CD1c-positive myeloid dendritic cell (primary cell): Measurements from ENCODE around the gene EPB41L4B.
"Not testable (repeated sequence)": the region's sequence is repeated elsewhere in the genome, so short reads cannot be mapped to it uniquely, and the experiment has no call there.

Experiments
- DNase-seq: peaks from one replicate; pipeline ENCODE4 v3.0.0-alpha.2; 2016; ENCODE audit errors: extremely low spot score

The EPB41L4B gene

DNA sequence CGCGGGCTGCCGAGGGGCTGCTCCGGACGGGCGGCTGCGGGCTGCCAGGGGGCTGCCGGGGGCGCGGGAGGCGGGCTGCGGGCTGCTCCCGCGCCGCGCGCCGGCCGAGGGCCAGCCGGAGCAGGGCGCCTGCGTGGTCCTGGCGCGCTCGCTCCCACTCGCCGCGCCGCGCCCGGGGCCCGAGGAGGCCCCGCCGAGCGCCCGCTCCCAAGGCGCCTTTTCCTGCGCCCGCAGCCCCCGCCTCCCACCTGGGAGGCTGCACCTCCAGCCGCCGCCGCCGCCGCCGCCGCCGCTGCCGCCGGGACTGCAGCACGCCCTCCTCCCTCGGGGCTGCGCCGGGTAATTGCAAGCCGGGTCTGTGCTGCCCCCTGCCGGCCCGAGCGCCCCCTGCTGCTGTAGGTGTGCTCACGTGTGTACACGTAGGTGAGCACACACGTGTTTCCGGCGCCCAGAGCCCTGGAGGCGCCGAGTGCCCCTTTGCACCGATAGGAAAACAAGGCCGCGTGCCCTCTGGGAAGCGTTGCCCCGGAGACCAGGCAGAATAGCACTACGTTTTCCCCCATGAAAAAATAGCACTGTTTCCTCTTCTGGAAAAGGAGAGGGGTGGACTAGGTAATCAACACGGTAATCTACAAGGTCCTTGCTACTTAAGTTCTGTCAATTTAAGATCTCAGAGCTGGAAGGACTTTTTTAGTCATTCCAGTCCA lies at the start of gene EPB41L4B:
Gene EPB41L4B (minus strand): TSS at position 318 of the 707 bp plus-strand sequence. CDS start 613 bp downstream, outside the sequence.
- DNase-seq = peak; percentile 78

DNA sequence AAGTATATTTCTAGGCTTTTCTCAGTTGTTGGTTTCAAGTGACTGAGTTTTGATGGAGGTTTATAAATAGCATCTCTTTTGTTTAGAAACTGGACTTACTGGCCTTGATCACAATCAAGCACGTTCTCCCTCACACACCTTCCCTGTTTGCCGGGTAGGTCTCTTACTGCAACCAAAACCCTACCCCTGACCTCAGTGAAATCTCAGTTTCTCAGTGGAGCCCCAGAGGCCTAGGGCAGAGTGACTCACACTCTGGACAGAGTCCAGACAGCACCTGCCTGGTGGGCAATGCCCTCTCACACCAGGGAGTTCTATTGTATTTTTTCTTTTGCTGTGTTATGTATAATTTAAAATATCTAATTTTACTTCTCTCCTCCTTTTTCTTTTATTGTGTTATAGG lies 48.4 kb upstream of the EPB41L4B start:
- no peak for DNase-seq

DNA sequence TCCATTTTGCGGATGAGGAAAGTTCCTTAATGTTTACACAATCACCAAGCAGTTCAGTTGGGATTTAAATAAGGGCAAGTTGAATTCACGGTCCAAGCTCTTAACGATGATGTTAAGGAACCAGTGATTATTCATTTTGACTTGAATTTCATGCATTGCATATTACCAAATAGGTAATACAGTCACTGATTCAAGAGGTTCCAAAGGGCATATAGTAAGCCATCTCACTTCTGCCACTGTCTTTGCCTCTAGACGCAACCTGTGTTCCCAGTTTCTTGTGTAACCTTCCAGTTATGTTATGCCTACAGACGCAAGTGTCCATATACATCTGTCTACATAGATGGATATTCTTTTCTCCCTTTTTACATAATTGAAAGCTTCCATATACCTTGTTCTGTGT lies 39.9 kb upstream of the EPB41L4B start:
- DNase-seq = no peak

DNA sequence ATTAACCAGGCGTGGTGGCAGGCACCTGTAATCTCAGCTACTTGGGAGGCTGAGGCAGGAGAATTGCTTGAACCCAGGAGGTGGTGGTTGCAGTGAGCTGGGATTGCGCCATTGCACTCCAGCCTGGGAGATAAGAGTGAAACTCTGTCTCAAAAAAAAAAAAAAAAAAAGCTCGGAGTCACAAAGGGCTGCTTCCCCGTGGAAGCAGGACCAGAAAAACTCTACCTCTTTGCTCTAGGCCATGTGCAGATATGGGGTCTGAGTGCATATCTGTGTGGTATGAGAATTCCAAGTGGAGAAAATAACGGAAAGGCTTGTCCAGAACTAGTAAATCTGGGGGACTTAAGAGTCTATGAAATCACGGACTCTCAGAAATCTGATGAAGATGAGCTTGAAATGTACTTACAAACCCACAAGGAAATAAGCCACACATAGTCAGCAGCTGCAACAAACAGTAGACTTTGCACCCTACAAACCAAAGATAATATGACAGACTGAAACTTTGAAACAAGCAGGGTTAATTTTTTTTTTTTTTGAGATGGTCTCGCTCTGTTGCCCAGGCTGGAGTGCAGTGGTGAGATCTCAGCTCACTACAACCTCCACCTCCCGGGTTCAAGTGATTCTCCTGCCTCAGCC lies 38.2 kb upstream of the EPB41L4B start:
- DNase-seq = not testable (repeated sequence)

DNA sequence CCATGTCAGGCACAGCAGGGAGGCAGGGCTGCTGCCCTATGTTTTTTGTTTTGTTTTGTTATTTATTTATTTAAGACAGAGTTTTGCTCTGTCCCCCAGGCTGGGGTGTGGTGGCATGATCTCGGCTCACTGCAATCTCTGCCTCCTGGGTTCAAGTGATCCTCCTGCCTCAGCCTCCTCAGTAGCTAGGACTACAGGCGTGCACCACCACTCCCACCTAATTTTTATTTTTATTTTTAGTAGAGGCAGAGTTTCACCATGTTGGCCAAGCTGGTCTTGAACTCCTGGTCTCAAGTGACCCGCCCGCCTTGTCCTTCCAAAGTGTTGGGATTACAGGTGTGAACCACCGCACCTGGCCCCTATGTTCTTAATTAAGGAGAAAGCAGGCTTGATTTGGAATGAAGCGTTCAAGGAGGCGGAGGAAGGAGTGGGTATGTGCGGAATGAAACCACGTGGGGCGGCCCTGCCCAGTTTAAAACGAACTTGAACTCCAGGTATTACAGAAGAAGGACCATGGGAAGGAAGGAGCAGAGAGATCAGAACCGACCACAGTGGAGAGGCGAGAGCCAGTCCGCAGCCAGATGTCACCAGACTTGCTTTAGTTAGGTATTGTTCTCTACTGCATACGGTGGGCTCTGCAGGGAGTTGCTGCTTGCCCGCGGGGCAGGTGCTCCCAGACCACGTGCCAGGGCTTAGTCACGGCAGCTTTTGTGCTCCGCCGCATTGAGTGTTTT lies 34.9 kb upstream of the EPB41L4B start:
- no peak for DNase-seq

DNA sequence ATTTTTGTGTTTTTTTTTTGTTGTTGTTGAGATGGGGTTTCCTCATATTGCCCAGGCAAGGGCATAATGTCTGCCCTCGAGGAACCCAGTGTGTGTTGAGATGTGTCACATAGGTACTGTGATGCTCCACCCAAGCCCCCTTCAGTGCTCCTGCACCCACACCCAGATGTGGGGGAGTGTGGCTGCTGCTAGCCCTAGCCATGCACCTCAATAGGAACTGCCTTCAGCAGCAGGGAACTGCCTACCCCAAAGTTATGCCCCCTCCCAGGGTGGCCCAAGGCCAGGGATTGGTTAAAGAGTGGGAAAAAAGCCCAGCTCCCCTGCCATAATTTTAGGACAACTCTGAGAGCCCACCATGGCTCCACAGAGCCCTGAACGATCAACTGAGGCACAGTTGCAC lies 33.3 kb upstream of the EPB41L4B start:
- DNase-seq = no peak

DNA sequence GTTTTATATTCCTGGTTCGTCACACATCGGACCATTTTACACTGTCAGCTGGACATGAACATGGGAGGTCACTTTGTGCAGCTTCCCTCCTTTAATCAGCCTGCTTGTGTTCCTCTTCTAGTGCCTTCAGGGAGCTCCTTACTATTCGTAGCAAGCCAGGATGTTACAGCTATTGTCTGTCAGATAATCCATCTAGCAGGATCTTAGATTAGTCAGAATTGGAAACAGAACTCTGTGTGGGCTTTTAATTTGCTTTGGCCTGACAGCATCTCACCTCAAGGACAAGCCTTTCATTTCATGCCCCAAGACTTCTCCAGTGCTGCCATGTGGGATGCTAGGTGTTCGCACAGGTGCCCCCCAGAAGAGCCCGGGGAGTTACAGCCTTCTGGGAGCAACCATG lies 30.2 kb upstream of the EPB41L4B start:
- DNase-seq = no peak

DNA sequence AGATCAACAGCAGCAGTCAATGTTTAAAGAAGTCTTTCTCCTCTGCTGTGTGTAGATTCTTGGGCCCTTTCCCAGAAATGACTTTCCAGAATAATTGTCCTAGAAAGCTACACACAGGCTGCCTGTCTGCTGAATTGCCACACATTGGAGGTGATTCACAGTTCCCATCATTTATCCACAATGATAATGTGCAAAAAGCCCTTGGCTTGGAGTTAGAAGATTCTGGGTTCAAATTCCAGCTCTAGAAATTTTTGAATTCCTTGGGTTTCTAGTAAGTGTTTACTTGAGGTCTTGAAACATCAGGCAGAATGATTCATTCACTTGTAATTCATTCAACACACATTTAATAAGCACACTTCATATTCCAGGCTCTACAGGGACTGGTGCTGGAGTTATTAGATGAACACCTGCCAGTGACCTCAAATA lies 28.6 kb upstream of the EPB41L4B start:
- DNase-seq = no peak

DNA sequence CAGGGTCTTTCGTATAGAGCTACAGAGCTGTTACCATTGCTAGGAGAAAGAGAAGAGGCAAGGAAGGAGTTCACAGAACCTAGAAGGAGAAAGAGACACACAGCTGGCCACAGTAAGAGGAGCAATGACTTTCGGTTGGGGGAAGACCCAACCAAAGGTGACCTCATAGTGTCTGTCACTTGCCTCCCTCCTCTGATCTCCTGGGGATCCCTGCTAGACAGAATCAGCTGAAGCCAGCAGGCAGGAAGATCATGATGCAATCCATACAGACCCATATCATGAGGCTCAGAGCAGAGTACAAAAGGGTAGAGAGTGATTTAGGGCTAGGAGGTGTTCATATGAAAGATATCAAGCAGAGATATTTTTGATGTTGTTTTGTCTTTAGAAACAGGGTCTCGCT lies 26.0 kb upstream of the EPB41L4B start:
- no peak for DNase-seq

DNA sequence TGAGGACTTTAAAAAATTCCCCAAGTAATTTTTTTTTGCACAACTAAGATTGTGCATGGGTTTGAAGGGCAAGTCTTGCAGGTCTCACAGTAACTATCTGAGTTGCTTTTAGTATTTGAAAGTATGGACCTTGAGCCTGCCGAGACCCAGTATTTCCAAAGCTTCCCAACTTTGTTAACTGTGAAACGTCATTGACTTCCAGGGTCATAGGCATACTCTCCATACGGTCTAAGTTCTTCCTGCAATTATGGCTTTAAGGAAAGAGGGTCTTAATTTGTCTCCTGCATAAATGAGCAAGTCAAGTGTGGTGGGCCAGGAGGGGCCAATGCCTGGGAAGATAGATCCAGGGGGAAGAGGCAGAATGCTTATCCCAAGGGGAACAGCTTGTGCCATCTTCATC lies 24.0 kb upstream of the EPB41L4B start:
- DNase-seq = no peak

DNA sequence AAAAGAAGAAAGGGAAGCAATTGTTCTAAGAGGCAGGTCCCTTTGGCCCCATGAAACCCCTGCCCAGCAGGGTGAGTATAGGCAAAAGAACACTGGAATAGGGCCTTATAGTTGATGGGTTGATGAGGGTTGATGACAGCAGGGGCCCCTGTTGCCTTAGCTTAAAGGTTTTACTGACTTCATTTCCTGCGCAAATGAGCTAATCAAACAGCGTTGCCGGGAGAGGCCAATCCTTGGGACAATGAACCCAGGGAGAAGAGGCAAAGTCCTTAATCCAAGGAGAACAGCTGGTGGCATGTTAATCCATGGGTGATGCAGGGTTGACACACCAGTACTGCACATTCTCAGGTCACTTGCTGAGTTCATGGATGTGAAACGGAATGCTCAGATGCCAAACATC lies 22.0 kb upstream of the EPB41L4B start:
- no peak for DNase-seq

GRCh38 chr9:109341561-109341960 lies 20.7 kb upstream of the EPB41L4B start:
- no peak for DNase-seq

DNA sequence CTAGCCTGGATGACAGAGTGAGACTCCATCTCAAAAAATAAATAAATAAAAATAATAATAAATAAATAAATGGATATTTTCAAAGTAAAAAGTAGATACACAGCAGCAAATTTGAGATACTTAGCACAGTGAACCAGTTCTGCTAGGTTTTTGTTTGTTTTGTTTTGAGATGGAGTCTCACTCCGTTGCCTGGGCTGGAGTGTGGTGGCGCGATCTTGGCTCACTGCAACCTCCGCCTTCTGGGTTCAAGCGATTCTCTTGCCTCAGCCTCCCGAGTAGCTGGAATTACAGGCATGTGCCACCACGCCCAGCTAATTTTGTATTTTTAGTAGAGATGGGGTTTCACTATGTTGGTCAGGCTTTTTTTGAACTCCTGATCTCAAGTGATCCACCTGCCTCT lies 20.1 kb upstream of the EPB41L4B start:
- not testable (repeated sequence) for DNase-seq

GRCh38 chr9:109336409-109336808 lies 15.6 kb upstream of the EPB41L4B start:
- DNase-seq = no peak

DNA sequence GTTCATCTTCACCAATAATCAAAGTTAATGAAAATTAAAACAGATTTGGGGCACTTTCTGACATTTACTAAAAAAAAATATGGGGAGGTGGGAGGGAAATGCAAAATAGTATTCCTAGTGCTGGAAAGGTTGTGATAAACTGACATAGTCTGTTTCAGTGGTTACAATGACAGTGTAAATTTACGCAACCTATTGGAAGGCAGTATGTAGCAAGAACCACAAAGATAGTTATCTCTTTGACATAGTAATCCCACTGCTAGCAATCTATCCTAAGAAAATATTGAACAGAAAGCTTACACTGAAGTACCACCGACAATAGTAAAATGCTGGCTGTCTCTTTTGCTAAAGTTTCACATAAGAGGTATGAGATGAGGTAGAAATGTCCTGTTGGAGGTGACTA lies 15.1 kb upstream of the EPB41L4B start:
- DNase-seq = no peak

- no peak for DNase-seq
These were observed 14.3 kb upstream of the EPB41L4B start for GRCh38 chr9:109335121-109335520.

DNA sequence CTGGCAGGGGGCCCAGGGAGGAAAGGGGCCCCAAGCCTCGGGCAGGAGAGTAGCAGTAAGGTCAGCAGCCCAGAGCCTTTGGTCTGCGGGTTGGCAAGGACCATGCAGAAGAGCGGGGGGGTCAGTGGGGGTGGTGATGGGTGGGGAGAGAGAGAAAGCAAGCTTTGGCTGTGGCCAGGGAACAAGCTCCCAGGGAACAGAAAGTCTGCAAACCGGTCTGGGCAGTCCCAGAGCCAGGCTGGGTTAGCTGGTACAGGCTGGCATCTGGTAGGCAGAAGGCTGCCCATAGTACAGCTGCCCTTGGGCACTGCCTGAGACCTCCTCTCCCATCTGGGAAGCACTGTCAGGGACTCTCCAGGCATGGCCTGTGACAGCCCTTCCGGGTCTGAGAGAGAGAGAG lies 10.5 kb upstream of the EPB41L4B start:
- no peak for DNase-seq

DNA sequence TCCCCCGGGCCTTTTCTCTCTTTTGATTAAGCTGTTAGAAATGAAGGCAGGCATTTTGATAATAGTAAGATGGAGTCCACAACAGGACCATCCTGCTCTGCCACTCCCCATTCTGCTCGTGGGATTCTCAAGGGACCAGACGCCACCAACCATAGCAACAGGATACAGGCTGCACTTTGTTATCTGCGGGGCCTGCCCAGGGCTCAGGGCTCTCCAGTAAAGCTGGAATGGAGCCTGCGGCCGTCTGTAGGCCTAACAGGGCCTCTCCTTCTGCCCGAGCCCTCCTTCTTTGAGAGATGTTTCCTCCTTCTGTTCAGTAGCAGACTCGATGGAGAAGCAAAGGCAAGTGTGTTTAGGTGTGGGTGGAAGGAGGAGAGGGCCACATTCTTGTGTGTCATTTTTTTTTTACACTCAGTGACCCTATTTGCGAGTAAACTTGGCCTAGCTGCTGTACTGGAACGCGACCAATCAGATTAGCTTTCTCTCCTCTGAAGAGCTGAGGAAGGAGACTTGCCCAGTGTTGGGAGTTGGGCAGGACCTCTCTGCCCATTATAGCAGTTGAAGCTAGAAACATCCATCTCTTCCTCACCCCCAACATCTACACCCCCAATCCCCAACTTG lies 8.9 kb upstream of the EPB41L4B start:
- DNase-seq = no peak

DNA sequence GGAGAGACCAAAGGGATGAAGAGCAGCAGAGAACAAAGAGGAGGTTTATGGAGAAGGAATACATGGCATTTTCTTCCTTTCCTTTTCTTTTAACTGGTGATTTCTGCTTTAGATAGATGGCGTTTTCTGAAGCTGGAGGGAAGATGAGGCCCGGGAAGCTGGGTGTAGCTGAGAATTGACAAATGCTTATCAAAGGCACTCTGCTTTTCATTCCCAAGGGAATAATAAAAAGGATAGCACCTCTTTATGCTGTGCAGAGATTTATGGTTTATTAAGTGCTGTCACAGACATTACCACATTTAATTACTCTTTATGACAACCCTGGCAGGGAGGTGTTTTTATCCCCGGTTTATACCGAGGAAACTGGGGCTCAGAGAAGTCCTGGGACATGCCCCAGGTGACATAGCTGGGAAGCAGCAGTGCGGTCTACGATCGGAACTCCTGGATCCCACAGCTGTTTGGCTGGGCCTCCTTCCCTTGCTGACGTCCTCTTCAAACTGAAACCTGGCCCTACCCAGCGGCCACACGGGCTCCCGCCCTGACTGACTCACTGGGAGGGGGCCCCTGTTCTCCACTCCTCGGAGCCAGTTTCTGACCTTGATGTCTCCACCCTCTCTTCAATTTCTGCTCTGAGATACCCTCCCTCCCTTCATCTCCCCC lies 8.2 kb upstream of the EPB41L4B start:
- no peak for DNase-seq

- no peak for DNase-seq
These were observed 4.2 kb upstream of the EPB41L4B start for GRCh38 chr9:109325089-109325488.

DNA sequence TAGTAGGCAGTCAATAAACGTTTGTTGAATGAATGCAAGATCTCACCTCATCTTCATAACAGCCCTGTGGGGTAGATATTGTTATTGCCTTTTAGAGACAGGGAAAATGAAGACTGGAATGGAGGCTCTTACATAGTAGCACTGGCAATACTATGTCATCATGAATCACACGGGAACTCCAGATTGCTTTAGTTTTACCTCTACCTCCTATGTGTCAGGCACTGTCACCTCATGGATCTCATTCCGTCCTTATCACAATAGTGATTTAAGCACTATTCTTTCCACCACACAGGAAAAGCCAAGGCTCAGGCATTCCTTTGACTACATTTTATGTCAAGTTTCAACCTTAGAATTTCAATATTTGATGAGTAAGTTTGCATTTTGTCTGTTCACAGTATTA lies 2.9 kb upstream of the EPB41L4B start:
- DNase-seq = no peak

DNA sequence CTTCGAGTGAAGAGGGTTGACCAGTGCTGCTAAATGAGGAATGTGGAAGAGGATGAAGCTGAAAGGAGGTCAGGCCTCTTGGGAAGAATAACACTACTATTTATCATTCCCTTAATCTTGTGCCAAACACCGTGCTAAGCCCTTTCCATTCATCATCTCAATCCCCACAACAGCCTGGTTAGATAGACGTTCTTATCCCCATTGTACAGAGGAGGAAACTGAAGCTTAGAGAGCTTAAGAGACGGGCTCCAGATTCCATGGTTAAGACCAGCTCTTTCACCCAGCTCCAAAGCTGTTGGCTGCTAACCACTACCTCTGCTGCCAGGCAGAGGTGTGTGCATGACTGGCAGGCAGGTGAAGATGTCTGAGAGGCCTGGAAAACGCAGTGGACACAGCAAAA lies 868 bp upstream of the EPB41L4B start:
- no peak for DNase-seq
